Stimulated activated CD8-positive, alpha-beta memory T cell treated with anti-CD3 and anti-CD28 coated beads, Interleukin-4, amount 100 ng/mL, for 4 hours (primary cell): ENCODE measurements around the gene FAM177A1.

Experiments used
- DNase-seq, 2 donors: peaks; one replicate each; pipeline ENCODE4 v3.0.0-alpha.2; 2020; ENCODE audit warnings: low read depth in 2 of 2, low spot score in 1 of 2

FAM177A1 gene

GRCh38 chr14:35122696-35123387 lies 76.8 kb downstream of the FAM177A1 start:
- DNase-seq, result no peak

- DNase-seq, result no peak
Measured at GRCh38 chr14:35123388-35123703, 77.3 kb downstream of the FAM177A1 start.

GRCh38 chr14:35124127-35124526 lies 78.1 kb downstream of the FAM177A1 start:
- DNase-seq, result no peak
